Kidney glomerular epithelial cell (primary cell): ENCODE data around the gene TF.
A peak's percentile ranks its signal among the peaks of the same experiment; 100 is the strongest.
"Not testable (repeated sequence)": the region's sequence is repeated elsewhere in the genome, so short reads cannot be mapped to it uniquely, and the experiment has no call there.

Experiments
- DNase-seq: peaks from one replicate; lab custom pipeline; 2025; lab: John Stamatoyannopoulos, UW

TF gene

DNA sequence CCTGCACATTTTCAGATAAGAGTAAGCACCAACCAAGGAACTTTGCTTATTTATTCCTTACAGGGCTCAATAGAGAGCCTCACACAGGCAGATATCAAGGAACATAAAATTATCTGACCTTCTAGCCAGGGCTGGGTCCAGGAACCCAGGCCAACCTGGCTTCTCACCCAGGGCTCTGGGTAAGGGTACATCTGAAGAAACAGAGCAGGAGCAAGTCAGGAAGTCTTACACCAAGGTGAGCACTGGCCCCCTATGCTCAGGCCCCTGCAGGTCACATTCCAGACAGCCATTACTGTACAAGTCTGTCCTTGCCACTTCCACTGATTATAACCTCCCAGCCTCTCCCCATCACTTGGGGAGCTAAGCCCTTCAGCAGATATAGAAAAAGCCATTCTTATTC, 19.1 kb downstream of the TF start:
- no peak for DNase-seq

DNA sequence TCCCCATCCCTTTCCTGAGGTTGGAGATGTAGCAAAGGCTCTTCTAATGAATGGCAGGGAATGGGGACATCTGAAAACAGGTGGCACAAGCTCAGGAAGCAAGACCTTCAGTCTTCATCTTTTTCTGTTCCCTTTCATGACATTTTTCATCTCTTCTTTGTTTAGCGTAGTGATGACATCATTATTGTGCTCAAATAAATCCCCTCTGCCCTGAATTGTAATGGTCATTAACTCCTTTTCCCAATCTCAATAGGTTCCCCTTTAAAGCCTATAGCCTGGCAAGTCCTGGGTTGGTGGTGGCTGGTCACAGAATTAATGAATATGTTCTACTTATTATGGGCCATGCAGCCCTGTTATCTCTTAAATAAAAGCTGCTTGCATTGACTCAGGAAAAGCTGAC, 21.4 kb downstream of the TF start:
- no peak for DNase-seq

DNA sequence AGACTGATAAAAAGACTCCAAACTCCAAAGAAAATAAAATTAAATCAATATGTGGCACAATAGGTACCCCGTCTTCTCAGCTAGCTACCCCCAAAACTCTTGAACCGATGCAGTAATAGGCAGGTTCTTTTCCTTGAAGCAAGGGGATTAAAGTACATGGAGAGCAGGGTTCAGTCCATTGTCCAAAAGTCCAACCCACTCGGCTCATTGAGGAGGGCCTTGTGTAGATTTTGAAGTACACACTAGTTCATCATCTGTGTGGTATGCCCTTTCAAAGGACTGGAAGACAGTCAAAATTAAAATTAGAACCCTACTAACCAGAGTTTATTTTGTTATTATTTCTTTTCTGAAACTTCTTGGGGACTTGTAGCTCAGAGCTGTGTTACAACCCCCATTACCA, 23.3 kb downstream of the TF start:
- no peak for DNase-seq

DNA sequence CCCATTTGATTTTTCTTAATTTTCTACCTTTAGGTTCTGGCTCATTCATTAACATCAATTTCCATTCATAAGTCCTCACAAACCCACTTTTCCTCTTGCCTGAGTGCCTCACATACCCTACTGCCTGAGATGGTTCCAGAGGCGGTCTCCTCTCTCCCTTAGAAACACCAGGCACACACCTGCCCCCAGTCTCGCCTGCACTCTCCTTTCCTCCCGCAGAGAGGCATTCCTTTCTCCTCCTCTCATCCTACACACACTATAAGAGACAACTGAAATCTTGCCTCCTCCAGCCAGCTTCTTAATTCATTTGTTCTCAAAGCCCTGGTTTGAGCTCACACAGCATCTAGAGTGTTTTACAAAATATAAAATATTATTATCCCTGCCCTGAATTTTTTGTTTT, 27.5 kb downstream of the TF start:
- no peak for DNase-seq

DNA sequence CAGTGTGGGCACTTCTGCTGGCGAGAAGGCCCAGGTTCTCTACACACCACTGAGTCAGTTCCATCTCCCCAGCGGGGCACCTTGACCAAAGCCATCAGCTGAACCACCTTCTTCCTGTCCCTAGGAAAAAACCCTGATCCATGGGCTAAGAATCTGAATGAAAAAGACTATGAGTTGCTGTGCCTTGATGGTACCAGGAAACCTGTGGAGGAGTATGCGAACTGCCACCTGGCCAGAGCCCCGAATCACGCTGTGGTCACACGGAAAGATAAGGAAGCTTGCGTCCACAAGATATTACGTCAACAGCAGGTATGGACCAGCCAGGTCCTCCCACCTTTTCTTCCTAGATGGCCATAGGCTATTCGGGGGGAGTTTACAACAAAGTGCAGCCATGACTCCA, 29.1 kb downstream of the TF start:
- no peak for DNase-seq

DNA sequence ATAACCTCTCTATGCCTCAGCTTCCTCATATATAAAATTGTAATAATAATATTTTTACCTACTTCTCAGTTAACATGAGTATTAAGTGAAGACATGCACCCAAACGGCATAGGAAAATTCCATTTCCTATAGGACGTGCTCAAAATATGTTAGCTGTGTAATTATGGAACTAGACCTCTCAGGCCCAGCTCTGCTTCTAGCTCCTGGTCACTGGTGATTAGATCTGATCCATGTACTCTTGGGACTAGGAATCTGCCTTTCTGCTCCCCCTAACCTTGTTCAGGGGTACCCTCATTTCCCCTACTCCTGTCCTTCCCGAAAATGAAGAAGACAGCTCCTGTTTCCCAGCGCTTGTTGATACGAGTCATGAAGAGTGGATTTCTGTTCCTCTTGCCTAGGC, 29.6 kb downstream of the TF start:
- no peak for DNase-seq

DNA sequence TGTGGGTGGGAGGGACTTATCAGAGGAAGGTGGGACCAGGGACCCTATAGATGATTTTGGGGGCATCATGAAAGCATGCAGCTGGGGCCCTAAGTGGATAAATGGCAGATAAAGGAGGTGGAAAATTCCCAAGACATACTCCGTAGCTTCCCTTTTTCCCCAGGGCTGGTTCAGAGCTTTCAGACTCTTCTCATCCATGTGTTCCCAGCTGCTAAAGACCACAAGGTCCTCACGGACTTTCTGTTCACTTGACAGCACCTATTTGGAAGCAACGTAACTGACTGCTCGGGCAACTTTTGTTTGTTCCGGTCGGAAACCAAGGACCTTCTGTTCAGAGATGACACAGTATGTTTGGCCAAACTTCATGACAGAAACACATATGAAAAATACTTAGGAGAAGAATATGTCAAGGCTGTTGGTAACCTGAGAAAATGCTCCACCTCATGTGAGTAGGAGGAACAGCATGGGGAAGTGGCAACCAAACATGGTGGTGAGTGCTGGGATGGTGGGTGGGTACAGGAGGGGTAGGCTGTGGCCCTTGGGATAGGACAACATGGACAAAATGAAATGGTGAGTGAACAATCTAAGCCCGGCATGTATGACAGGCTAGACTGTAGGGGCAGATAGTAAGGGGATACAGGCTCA, 30.7 kb downstream of the TF start:
- DNase-seq, result no peak

DNA sequence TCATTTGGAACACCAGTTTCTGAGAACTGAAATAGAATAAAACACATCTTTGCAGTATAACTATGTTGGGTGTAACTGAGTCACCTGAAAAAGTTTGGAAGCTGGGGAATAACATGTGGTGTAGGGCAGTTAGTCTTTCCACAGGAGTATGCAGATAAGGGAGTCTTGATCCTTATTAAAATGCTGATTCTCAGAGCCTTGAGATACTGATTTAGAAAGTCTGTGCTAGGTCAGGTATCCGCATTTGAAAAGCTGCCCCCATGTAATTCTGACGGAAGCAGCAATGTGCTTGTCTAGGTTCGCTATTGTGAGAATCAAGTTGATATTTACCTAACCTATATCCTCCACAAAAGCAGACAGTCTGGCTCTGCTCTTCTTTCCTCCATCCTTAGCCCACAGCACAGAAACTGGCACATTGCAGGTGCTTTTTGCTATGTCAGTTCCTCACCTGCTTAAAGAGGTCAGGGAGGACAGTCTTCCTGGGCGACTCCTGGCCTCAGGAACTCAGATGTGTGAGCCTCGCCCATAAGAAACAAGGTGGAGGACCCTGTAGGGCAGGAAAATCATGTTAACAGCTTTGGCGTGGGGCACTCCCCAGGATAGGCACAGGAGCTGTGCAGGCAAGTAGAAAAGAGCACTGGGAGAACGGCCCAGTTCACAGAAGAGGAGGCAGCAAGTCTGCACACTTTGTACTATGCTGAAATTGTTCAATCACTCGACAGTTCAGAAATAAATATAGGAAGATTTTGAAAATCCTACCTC, 31.8 kb downstream of the TF start:
- DNase-seq, result no peak

DNA sequence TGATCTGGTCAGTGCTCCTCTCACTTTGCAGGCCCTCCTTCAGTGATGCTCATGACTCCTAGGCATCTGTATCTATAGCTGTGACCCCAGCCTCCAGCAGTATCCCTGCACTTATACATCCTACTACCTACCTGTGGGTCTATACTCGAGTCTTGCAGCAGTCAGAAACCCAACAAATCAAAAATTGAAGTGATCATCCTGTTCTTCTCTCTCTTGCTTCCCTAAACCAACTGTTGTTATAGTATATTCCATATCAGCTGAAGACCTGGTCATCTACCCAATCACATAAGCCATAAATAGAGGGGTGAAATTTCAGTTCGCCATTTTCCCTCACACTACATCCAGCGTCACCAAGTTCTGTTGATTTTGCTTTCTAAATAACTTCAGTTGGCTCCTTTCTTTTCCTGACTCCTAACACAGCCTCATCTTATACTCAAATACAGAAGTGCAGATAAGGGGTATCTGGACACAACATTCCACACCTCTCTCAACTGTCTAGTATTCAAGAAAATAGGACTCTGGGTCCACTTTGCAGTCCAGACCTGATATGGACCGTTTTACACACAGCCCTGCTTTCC, 33.5 kb downstream of the TF start:
- no peak for DNase-seq

DNA sequence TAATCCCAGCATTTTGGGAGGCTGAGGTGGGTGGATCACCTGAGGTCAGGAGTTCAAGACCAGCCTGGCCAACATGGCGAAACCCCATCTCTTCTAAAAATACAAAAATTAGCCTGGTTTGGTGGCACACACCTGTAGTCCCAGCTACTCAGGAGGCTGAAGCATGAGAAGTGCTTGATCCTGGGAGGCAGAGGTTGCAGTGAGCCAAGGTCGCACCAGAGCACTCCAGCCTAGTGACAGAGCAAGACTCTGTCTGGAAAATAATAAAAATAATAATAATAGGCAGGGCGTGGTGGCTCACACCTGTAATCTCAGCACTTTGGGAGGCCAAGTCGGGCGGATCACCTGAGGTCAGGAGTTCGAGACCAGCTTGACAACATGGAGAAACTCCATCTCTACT, 34.6 kb downstream of the TF start:
- DNase-seq, result not testable (repeated sequence)

DNA sequence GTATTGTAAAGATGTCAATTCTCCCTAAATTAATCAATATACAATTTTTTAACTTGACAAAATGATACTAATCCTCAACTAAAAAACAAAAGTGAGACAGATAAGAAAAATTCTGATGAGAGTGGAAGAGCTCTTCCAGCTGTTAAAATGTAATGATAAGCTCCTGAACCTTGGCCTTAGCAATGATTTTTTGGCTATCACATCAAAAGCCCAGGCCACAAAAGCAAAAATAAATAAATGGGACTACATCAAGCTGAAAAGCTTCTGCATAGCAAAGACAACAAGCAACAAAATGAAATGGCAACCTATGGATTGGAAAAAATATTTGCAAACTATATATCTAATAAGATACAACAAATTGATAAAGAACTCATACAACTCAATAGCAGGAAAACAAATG, 35.4 kb downstream of the TF start:
- DNase-seq, result no peak

DNA sequence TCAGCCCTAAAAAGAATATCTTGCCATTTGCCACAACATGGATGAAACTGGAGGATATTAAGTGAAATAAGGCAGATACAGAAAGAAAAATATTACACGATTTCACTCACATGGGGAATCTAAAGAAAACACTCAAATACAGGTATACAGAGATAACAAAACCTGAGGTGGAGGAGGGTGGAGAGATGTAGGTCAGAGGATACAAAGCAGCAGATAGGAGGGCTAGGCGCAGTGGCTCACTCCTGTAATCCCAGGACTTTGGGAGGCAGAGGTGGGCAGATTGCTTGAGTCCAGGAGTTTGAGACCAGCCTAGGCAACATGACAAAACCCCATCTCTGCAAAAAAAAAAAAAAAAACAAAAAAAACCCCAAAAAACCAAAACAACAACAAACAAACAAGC, 36.3 kb downstream of the TF start:
- no peak for DNase-seq

DNA sequence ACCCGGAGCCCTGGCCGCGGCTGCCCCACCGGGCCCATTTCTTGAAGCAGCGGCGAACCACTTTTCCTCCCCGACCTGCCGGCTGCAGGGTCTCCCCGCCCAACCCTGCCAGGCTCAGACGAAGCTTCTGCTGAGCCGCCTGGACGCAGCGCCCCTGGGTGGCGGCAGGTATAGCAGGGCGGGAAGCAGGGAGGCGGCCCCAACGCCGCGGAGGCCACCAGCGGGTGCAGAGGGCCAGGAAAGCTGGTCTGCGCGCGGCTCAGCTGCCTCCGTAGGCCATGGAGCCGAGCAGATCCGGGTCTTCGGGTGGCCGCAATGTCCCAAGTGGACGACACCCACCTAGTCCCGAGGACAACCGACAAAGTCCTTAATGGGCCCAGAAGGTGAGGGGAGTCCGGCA, 37.6 kb downstream of the TF start:
- DNase-seq, result no peak

DNA sequence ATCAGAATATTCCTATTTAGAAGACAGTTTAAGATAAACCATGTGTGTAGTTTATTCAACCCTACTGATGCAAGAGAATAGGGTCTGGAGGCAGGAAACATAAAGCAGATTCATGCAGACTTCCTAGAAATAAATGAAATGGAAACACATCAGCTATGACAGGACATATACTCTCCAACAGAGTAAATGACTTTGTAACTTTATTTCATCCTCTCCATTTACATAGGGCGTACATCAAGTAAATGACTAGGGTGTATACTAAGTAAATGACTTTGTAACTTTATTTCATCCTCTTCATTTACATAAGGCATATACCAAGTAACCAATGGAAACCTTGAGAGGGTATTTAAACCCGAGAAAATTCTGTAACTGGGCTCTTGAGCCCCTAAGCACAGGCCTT, 41.8 kb downstream of the TF start:
- no peak for DNase-seq

DNA sequence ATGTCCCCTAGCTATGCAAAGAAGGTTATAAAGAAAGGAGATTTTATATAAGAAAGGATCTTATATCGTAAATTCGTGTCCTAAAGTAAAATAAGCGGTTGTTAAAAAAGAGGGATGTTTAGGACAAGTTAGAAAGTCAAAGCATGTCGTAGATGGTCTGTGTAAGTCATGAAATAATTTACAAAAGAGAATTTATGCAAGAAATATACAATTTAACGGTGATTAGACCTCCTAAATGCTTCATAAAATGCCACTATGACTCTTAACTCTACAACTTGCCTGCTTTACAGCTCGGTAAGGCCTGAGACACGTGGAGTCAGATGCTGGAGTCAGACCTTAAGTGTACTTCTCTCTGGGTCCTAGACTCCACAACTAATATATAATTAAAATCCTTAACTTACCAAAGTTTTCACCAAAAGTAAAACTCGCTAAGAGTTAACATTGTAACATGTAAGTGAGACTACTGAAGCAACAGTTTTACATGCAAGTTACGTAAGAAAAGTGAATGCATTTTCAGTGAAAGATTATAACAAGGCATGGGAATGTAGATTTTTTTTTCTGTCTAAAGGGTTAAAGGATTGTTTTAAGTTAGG, 46.1 kb downstream of the TF start:
- no peak for DNase-seq

DNA sequence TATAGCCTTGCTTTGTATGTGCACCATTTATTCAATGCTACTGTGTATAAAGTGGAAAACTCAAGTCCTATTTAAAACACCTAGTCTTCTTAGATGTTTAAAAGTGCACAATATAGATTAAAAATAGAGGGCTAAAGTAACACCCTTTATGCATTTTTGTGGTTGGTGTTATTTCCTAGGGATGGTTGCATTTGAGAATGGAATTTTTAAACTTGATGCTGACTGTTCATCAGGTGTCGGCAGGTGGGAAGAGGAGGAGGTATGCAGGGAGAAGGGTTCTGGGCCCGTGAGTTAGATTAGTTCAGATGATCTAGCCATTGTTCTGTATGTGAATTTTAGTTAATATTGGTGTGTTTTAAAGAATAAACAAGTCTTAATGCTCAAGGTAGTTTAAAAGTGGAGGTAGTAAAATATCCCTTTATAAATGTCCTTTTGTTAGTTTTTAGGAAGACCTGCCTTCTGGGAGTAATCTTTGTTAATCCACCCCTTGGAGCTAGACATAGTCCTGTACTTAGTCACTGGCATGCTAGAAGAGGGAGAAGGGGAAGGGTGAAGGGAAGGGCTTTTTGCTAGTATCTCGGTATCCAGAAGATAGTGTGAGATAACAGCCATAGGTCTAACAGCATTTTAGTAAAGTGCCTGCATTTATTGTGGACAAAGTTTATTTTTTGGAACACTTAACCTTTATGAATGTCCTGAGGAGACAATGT, 51.4 kb downstream of the TF start:
- no peak for DNase-seq

DNA sequence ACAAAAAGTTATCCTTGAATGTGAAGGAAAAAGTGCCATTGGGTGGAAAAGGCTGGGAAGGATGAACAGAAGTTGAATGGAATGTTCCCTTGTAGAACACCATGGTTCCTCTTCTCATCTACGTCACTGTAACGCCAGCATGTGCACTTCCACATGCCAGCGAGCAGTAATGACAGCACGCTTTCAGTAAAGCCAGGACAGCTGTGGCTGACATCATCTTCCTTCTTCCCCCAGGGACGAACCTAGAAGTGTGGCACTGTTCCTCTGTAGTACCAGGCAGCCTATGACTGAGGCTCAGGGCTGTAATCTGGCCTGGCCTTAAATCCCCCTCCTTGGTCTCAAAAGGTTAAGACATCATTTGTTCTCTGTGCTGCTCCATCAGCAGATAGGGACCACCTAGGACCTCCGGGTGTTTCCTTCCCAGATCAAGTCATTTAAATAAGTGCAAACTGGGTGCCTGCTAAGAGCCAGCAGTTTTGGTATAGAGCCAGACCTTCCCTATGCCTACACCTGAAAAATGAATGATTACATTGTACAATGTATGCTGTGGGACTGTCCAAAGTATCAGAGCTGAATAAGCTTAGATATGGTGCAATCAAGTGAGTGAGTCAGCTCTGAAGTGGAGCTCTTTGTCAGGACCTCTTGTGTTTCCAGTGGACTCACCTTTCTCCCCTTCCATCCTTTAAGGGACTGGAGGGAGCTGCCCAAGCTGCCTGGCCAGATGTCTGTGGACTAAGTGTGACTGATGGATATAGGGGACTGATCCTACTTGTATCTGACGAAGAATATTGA, 53.8 kb downstream of the TF start:
- DNase-seq, result no peak

DNA sequence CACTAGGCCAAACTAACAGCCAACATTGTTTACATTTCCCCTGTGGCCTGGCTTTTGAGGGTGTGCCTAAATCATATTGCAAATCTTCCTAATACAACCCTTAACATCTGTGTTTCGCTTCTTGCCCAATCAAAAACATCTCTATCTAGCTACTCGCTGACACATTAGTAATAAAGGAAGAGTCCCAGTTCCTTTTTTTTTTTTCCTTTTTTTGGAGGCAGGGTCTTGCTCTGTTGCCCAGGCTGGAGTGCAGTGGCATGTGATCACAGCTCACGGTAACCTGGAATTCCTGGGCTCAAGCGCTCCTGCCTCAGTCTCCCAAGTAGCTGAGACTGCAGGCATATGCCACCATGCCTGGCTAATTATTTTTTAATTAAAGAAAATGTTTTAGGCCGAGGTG, 57.3 kb downstream of the TF start:
- no peak for DNase-seq

DNA sequence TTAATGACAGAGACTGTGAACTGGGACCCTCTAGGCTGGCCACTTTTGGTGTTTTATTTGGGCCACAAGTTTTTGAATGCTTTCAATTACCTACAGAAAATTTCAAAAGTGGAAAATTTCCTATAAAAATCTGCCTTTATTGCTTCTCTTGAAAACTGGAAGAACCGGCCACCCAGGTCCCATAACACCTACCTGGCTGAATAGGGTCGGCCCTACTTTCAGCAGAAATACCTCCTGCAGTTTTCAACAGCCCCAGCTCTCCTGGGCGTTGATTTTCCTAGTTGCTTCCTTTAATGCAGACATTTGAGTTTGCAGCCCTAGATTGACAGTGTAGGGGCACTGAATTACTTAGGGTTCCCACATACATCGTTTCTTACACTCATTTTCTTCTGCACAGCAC, 58.7 kb downstream of the TF start:
- no peak for DNase-seq

DNA sequence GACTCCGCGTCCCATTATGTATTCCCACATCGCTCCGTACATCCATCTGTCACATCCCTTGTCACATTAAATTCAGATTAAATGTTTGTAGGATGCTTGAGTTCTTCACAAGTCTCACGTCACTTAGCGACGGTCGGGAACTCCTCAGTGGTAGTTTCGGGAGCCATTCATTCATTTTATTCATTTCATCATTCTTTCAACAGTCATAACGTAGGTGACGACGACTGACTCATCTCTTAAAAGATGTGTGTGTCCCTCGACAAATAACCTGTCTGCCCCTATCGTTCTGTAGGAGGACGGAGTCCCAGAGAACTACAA, 59.1 kb downstream of the TF start:
- no peak for DNase-seq

DNA sequence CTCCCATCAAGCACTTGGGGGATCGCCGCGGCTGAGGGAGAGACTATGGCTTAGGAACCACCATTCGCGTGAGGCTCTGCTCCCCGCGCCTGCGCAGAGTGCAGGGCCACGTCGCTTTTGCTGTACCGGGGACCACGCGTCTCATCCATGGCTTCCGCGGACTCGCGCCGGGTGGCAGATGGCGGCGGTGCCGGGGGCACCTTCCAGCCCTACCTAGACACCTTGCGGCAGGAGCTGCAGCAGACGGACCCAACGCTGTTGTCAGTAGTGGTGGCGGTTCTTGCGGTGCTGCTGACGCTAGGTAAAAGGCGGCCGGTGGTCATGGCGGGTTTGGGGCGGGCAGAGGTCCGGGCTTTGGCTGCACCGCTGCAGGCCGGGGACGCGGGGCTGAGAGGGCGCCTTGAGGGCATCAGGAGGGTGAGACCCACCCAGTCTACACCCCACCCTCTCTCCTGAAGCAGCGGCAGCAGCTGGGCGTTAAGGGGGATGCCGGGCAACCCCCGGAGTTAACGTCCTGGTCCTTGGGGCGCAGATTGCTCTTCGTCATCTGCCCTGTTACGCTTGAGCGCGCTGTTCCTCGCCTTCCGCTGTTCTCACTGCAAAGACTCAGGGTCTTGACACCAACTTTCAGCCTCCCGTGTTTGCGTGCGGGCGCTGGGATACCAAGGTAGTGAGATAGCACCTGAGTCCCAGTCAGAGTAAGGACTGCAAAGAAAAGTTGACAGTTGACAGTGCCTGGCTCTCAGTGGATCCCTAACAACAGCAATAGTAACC, 59.7 kb downstream of the TF start, which contains the start of gene SRPRB:
TSS of gene SRPRB (plus strand) at position 114 of the 774 bp plus-strand sequence. CDS start at position 148, 34 bp downstream.
- peak; percentile 84 for DNase-seq
